ENCODE measurements around the gene MTCL3.

Gene MTCL3

GRCh38 chr6:127453845-127454619 is 65.1 kb downstream of the MTCL3 start (continued):
- TF ChIP-seq EGR1 (IDR thresholded peaks at IDR 0.05; ENCODE audit: low read depth in 2 of 2) = no peak

DNA sequence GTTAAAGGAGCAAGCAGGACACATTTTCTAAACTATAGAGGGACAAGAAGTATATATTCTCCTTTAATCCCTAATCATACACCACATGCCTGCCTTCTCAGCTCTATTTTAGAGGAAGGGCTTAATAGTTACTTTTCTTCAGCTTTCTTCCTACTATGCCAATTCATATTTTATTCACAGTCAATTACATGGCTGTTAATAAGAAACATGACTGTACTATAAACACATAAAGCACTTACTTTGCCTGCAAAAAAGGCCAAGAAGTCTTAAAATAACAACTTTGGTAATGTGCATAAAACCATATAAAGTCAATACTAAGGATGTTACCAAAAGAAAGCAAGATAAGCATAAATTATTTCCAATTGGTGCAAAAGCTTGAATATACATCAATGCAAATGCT is 66.3 kb downstream of the MTCL3 start:
- Histone ChIP-seq H3K9ac (ENCODE audit: low read depth in 1 of 2, low read length in 2 of 2) (no peak overlapping the region), H3K9me3 (ENCODE audit: control insufficient read depth in 4 of 4, low read length in 3 of 4) (no peaks in the 10 kb centered on the region), H3K36me3 (ENCODE audit: control insufficient read depth in 4 of 4, insufficient read depth in 3 of 4, low read depth in 1 of 4, low read length in 3 of 4) (no peaks in the 10 kb centered on the region), H3K4me1 (ENCODE audit: control insufficient read depth in 4 of 4, insufficient read depth in 4 of 4, low read length in 3 of 4) (peaks cover 2 to 13% (median 7%) of the 10 kb centered on the region in 4 donors), H3K27me3 (ENCODE audit: control insufficient read depth in 4 of 4, insufficient read depth in 4 of 4, low read length in 3 of 4) (no peaks in the 10 kb centered on the region), H3K4me3 (ENCODE audit: low read depth in 1 of 3, low read length in 3 of 3) (no peak overlapping the region), H3K27ac (ENCODE audit: low read depth in 1 of 2, low read length in 2 of 2) (no peak overlapping the region)
- TF ChIP-seq FOXA2 (IDR thresholded peaks at IDR 0.05) (no peak), RAD21 (IDR thresholded peaks at IDR 0.05) (no peak)
- no peak for DNase-seq (ENCODE audit: low spot score)

DNA sequence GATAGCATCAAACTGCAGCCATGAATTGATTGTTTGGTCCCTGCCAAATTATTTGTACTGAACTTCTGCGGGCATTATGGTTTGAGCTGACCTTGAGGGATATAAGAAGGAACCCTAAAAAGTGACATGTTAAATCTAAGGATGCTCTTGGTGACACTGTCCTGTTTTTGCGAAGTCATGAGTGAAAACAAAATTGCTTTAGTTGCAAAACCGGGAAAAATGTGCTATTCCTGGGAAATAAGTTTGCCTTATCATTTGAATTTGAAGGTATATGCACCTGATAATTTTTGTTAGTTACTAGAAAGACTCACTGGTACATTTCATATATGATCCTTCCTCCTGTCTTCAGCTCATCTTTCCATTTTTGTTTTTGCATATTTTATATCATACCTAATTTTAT is 67.7 kb downstream of the MTCL3 start:
- Histone ChIP-seq H3K27ac (ENCODE audit: low read depth in 1 of 2, low read length in 2 of 2) (no peak overlapping the region), H3K9ac (ENCODE audit: low read depth in 1 of 2, low read length in 2 of 2) (no peak overlapping the region), H3K27me3 (ENCODE audit: control insufficient read depth in 4 of 4, insufficient read depth in 4 of 4, low read length in 3 of 4) (no peaks in the 10 kb centered on the region), H3K4me3 (ENCODE audit: low read depth in 1 of 3, low read length in 3 of 3) (no peak overlapping the region), H3K9me3 (ENCODE audit: control insufficient read depth in 4 of 4, low read length in 3 of 4) (no peaks in the 10 kb centered on the region), H3K4me1 (ENCODE audit: control insufficient read depth in 4 of 4, insufficient read depth in 4 of 4, low read length in 3 of 4) (no peaks in the 10 kb centered on the region), H3K36me3 (ENCODE audit: control insufficient read depth in 4 of 4, insufficient read depth in 3 of 4, low read depth in 1 of 4, low read length in 3 of 4) (no peaks in the 10 kb centered on the region)
- WGBS = 96% methylated on average over 3 of the region's 3 CpGs
- DNase-seq (ENCODE audit: low spot score) = no peak
- TF ChIP-seq RXRA (IDR thresholded peaks at IDR 0.05) (no peak), TAF1 (conservative IDR thresholded peaks at IDR 0.05) (no peak), ZBTB33 (IDR thresholded peaks at IDR 0.05) (no peak), YY1 (IDR thresholded peaks at IDR 0.05) (no peak), NR2F2 (IDR thresholded peaks at IDR 0.05) (no peak), RAD21 (IDR thresholded peaks at IDR 0.05) (no peak), FOXA2 (IDR thresholded peaks at IDR 0.05) (no peak), HNF4A (conservative IDR thresholded peaks at IDR 0.05) (no peak), GABPA (IDR thresholded peaks at IDR 0.05 in 1 of 2, conservative IDR thresholded peaks at IDR 0.05 in 1 of 2) (no peak), MAX (IDR thresholded peaks at IDR 0.05) (no peak), JUND (IDR thresholded peaks at IDR 0.05) (no peak), SP1 (IDR thresholded peaks at IDR 0.05) (no peak)
- TF ChIP-seq, protein P1, sequence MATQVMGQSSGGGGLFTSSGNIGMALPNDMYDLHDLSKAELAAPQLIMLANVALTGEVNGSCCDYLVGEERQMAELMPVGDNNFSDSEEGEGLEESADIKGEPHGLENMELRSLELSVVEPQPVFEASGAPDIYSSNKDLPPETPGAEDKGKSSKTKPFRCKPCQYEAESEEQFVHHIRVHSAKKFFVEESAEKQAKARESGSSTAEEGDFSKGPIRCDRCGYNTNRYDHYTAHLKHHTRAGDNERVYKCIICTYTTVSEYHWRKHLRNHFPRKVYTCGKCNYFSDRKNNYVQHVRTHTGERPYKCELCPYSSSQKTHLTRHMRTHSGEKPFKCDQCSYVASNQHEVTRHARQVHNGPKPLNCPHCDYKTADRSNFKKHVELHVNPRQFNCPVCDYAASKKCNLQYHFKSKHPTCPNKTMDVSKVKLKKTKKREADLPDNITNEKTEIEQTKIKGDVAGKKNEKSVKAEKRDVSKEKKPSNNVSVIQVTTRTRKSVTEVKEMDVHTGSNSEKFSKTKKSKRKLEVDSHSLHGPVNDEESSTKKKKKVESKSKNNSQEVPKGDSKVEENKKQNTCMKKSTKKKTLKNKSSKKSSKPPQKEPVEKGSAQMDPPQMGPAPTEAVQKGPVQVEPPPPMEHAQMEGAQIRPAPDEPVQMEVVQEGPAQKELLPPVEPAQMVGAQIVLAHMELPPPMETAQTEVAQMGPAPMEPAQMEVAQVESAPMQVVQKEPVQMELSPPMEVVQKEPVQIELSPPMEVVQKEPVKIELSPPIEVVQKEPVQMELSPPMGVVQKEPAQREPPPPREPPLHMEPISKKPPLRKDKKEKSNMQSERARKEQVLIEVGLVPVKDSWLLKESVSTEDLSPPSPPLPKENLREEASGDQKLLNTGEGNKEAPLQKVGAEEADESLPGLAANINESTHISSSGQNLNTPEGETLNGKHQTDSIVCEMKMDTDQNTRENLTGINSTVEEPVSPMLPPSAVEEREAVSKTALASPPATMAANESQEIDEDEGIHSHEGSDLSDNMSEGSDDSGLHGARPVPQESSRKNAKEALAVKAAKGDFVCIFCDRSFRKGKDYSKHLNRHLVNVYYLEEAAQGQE (IDR thresholded peaks at IDR 0.05) = no peak
- TF ChIP-seq, protein P2, sequence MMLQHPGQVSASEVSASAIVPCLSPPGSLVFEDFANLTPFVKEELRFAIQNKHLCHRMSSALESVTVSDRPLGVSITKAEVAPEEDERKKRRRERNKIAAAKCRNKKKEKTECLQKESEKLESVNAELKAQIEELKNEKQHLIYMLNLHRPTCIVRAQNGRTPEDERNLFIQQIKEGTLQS (IDR thresholded peaks at IDR 0.05) = no peak
